DMS 273 treated with DMSO at 0.1 percent for 48 hours (cell line): ENCODE data around the gene ADAM33.

Experiments
- DNase-seq: peaks from one replicate; lab custom pipeline; 2025; lab: John Stamatoyannopoulos, UW

The ADAM33 gene

DNA sequence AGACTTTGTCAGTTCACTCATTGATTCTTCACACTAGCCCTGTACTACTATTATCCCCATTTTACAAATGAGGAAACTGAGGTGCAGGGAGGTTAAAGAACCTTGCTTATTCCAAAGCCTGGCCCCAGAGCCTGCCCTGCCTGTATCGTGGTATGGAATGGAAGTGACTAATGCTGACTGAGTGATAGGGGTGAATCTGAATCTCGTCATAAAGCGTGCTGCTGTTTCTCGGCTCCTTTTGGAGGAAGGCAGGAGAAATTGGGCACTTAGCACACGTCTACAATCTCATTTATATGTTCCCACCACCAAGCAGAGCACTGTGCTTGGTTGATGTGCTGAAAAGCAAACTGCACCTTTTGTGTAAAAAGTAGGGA lies 35.8 kb downstream of the ADAM33 start:
- DNase-seq: no peak

- DNase-seq: no peak
Observed at GRCh38 chr20:3645309-3646066, 36.3 kb downstream of the ADAM33 start.

GRCh38 chr20:3640259-3640658 lies 41.6 kb downstream of the ADAM33 start:
- DNase-seq: no peak

DNA sequence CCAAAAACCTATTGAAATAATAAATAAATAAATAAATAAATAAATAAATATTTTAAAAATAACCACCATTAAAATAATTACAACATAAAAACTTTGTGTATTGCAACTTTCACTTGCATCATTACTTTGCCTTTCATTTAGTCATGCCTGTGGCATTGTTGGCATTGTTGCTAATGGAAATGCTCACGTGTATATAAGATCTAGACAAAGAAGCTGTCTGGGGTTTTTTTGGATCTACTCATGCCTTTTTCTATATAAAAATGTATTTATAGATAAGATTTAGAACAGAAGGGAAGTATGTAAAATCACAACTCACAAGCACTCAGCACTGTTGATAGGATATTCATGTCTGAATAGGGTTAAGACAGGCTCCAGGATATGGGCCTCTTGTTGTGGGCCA lies 46.5 kb downstream of the ADAM33 start:
- no peak for DNase-seq

DNA sequence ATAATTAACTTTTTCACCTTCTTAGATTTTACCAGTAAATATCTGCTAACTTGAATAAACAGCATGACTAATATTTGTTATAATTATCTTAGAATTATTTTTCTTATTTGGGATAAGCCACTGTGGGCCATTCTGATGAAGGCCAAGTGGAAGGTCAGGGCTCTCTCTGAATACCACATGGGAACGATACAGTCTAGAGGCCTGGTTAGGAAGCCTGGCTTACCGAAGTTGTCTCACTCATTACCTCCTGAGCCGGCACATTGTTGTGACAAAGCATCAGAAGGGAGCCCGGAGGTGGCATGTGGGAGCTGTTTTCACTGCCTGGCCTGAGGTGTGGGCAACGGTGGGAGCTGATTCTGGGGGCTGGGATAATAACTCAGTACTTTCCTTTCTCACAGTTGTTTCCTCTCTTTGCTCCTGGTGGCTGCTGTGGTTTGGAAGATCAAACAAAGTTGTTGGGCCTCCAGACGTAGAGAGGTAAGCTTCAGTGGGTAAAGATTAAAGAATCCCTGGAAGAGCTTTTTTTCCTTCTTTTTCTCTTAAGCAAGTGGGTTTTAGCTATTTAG lies 47.8 kb downstream of the ADAM33 start:
- DNase-seq: no peak

DNA sequence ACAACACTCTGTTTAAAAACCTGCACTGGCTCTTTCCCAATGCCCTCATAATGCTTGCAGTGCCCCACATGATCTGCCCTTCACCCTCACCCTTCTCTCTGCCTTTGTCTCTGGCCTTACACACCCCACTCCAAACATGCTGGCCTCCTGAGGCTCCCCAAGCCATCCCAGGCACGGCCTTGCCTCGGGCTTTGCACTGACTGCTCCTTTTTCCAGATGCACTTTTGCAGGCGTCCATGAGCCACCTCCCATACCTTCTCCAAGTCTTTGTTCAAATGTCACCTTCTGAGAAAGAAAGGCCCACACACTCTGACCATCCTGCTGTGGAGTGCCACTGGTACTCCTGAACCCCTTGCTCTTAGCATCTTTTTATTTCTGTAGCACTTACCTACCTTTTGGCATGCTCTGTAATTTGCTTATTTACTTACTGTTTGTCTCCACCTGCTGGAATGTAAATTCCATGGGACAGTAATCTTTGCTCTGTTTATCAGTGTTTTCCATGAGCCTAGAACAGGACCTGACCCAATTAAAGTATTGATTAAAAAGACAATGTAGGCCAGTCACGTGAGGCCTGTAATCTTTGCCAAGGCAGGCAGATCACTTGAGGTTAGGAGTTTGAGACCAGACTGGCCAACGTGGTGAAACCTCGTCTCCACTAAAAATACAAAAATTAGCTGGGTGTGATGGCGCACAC lies 49.4 kb downstream of the ADAM33 start:
- DNase-seq: no peak

GRCh38 chr20:3631534-3631933 lies 50.3 kb downstream of the ADAM33 start:
- no peak for DNase-seq

DNA sequence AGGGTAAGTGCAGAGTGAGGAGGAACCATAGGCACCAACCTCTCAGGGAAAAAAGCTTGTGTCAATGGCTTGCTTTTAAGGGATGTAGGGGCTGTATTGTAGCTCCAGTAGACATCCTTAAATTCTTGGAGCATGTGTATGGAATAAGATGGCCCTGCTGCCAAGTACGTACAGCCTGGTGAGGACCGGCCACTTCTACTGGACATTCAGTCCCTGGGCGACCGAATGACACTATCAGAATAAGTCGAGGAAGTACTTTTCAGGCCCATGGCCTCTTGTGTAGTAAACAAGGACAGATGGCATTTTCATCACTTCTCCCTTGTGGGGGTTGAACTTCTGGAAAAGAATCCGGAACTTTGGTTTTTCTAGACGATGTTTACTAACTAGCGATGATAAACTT lies 51.4 kb downstream of the ADAM33 start:
- DNase-seq: no peak

DNA sequence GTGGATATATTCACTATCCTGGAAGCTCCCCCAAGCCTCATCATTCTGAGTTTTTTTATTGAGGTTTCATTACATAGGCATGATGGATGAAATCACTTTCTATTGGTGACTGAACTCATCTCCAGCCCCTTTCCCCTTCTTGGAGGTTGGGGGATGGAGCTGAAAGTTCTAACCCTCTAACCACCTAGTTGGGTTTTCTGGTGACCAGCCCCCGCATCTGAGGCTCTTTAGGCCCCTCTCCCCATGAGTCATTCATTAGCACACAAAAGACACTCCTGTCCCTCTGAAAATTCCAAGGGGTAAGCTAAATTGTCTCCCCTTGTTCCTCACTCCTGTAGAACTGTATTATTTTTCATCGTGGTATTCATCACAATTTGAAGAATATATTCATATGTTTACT lies 51.9 kb downstream of the ADAM33 start:
- DNase-seq: no peak

- DNase-seq: no peak
Observed at GRCh38 chr20:3628502-3629314, 53.1 kb downstream of the ADAM33 start.

GRCh38 chr20:3627476-3627875 lies 54.3 kb downstream of the ADAM33 start:
- DNase-seq: no peak

- DNase-seq: no peak
Observed at GRCh38 chr20:3622406-3622805, 59.4 kb downstream of the ADAM33 start.

- DNase-seq: no peak
Observed at GRCh38 chr20:3621111-3621510, 60.7 kb downstream of the ADAM33 start.
